WTC11 (cell line): ENCODE results near the gene PPARA.

ENCODE experiments used
- CREM ChIP-seq: sonication (generic); formaldehyde crosslinking; IDR thresholded peaks from 2 replicates; pipeline ENCODE4 v1.8.1; 2022; ENCODE audit warnings: mild to moderate bottlenecking, missing genetic modification reagents, moderate library complexity
- EMX1 ChIP-seq: fragments of 250-450 bp; sonication (Bioruptor Pico); IDR thresholded peaks from 2 replicates; pipeline ENCODE4 v1.8.0; 2021; ENCODE audit warnings: mild to moderate bottlenecking
- FOXK1 ChIP-seq: sonication (generic); formaldehyde crosslinking; IDR thresholded peaks from 2 replicates; pipeline ENCODE4 v1.8.0; 2022; ENCODE audit warnings: mild to moderate bottlenecking, moderate library complexity, missing genetic modification reagents
- ZNF138 ChIP-seq: sonication (generic); formaldehyde crosslinking; conservative IDR thresholded peaks from 2 replicates; pipeline ENCODE4 v1.8.1; 2022; ENCODE audit warnings: mild to moderate bottlenecking, moderate library complexity, missing genetic modification reagents
- ZNF232 ChIP-seq: sonication (generic); formaldehyde crosslinking; IDR thresholded peaks from 2 replicates; pipeline ENCODE4 v1.8.0; 2022; ENCODE audit warnings: mild to moderate bottlenecking, missing genetic modification reagents
- TF ChIP-seq, protein P1 (sequence below): sonication (generic); formaldehyde crosslinking; IDR thresholded peaks from 2 replicates; pipeline ENCODE4 v1.8.0; 2023; ENCODE audit warnings: missing genetic modification reagents, mild to moderate bottlenecking, borderline replicate concordance
- TF ChIP-seq, protein P2 (sequence below): fragments of 200-600 bp; IDR thresholded peaks from 2 replicates; pipeline ENCODE4 v1.8.0; 2022; ENCODE audit warnings: antibody characterized with exemption

DNA sequence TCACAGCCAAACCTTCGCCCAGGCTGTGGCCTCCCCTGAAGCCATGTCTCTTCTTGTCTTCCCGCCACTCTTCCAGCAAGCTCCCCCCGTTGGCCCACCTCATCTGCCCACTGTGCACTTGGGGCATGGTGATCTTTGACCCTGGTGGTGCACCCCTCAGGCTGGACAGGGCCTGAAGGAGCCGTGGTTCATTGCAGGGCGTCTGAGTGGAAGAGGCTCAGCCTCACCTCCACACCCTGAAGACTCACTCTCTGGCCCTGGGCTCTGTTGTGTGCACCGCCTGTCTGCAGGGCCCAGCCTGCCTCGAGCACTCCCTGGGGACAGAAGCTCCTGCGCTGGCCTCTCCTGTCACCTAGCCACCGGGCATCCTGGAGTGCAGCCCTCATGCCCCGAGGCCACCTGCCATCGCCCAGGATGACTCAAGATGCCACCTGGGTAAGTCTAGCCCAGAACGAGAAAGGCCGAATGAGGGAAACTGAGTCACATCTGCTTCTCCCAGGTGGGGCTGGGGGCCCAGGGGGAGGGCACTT is 40.8 kb upstream of the PPARA start:
- TF ChIP-seq, protein P1, sequence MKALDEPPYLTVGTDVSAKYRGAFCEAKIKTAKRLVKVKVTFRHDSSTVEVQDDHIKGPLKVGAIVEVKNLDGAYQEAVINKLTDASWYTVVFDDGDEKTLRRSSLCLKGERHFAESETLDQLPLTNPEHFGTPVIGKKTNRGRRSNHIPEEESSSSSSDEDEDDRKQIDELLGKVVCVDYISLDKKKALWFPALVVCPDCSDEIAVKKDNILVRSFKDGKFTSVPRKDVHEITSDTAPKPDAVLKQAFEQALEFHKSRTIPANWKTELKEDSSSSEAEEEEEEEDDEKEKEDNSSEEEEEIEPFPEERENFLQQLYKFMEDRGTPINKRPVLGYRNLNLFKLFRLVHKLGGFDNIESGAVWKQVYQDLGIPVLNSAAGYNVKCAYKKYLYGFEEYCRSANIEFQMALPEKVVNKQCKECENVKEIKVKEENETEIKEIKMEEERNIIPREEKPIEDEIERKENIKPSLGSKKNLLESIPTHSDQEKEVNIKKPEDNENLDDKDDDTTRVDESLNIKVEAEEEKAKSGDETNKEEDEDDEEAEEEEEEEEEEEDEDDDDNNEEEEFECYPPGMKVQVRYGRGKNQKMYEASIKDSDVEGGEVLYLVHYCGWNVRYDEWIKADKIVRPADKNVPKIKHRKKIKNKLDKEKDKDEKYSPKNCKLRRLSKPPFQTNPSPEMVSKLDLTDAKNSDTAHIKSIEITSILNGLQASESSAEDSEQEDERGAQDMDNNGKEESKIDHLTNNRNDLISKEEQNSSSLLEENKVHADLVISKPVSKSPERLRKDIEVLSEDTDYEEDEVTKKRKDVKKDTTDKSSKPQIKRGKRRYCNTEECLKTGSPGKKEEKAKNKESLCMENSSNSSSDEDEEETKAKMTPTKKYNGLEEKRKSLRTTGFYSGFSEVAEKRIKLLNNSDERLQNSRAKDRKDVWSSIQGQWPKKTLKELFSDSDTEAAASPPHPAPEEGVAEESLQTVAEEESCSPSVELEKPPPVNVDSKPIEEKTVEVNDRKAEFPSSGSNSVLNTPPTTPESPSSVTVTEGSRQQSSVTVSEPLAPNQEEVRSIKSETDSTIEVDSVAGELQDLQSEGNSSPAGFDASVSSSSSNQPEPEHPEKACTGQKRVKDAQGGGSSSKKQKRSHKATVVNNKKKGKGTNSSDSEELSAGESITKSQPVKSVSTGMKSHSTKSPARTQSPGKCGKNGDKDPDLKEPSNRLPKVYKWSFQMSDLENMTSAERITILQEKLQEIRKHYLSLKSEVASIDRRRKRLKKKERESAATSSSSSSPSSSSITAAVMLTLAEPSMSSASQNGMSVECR = no peak
- TF ChIP-seq CREM (no peak), EMX1 (CRISPR knock-in tag) (no peak), ZNF232 (no peak), ZNF138 (CRISPR knock-in tag) (no peak), FOXK1 (CRISPR knock-in tag) (no peak)
- TF ChIP-seq, protein P2, sequence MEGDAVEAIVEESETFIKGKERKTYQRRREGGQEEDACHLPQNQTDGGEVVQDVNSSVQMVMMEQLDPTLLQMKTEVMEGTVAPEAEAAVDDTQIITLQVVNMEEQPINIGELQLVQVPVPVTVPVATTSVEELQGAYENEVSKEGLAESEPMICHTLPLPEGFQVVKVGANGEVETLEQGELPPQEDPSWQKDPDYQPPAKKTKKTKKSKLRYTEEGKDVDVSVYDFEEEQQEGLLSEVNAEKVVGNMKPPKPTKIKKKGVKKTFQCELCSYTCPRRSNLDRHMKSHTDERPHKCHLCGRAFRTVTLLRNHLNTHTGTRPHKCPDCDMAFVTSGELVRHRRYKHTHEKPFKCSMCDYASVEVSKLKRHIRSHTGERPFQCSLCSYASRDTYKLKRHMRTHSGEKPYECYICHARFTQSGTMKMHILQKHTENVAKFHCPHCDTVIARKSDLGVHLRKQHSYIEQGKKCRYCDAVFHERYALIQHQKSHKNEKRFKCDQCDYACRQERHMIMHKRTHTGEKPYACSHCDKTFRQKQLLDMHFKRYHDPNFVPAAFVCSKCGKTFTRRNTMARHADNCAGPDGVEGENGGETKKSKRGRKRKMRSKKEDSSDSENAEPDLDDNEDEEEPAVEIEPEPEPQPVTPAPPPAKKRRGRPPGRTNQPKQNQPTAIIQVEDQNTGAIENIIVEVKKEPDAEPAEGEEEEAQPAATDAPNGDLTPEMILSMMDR = no peak
